Psoas muscle (tissue), 8 donors: ENCODE results near the gene WDR86. TPM values are rescaled to one million over a fixed set of nuclear protein-coding genes. Genes with fewer than 3 reads are reported as not detected.
A peak's percentile ranks its signal among the peaks of the same experiment; 100 is the strongest.

Experiments
- ATAC-seq, 4 donors: fragments of 200-7000 bp; cut with Tn5 transposase; one replicate each; pipeline ENCODE4 v1.9.1; 2020; ENCODE audit warnings: moderate library complexity in 3 of 4, mild to moderate bottlenecking in 2 of 4
- DNase-seq, 2 donors: peaks; one replicate each; pipeline ENCODE4 v3.0.0-alpha.2; 2020
- H3K27ac ChIP-seq: fragments of 200-600 bp; one replicate; pipeline ENCODE4 v1.8.0; 2022
- H3K27me3 ChIP-seq, 3 donors: fragments of 200-600 bp in 1 of 3; one replicate each; pipeline versions ENCODE4 v1.6.1 to v1.8.0; 2013 to 2022; ENCODE audit warnings: low read length in 2 of 3, mild to moderate bottlenecking in 2 of 3, moderate library complexity in 1 of 3; ENCODE audit not compliant: insufficient read depth in 3 of 3
- H3K36me3 ChIP-seq, 2 donors: fragments of 200-600 bp in 1 of 2; one replicate each; pipeline versions ENCODE4 v1.6.1 to v1.8.0; 2013 to 2022; ENCODE audit warnings: low read depth in 1 of 2, mild to moderate bottlenecking in 1 of 2, moderate library complexity in 1 of 2; ENCODE audit not compliant: insufficient read depth in 1 of 2
- H3K4me1 ChIP-seq: fragments of 200-600 bp; one replicate; pipeline ENCODE4 v1.8.0; 2022
- H3K4me3 ChIP-seq: fragments of 200-600 bp; one replicate; pipeline ENCODE4 v1.8.0; 2022; ENCODE audit warnings: mild to moderate bottlenecking
- H3K9me3 ChIP-seq: fragments of 200-600 bp; one replicate; pipeline ENCODE4 v1.8.0; 2022
- CTCF ChIP-seq: fragments of 200-600 bp; IDR thresholded peaks from one replicate; pipeline ENCODE4 v1.8.0; 2022; ENCODE audit warnings: antibody characterized with exemption
- WGBS, 3 donors: extraction: QIAGEN DNeasy Blood & Tissue Kit; methylation state at CpG; one replicate each; pipeline versions ENCODE4 v1.1.6 to v1.1.7; 2013; 5-methylcytosine and 5-hydroxymethylcytosine counted together
- intact Hi-C, 2 donors: fragments of 100-400 bp; cut with DNase I; formaldehyde crosslinking; loops; one replicate each; pipeline versions ENCODE4 v1.11.0 to v1.14.2; 2022
- polyA plus RNA-seq, 3 donors: library from polyadenylated mRNA; stranded (reverse); fragments of 200-250 nt; gene quantifications; one replicate each; pipeline ENCODE4 v1.2.3, GENCODE V29; 2013
- total RNA-seq, 4 donors: library from RNA; stranded (reverse); fragmentation: NEBNext Ultra II Directional in 2 of 4; extraction: Animal tissue kit (Norgen Biotek cat#: 25700) in 2 of 4; gene quantifications; one replicate each; pipeline versions ENCODE4 v1.2.1 to v1.2.4, GENCODE V29; 2021 to 2023
- donor health status: healthy with polysubstance abuse.
- donor health status: DM: no; HTN: no; CAD: no; lungs with moderate emphysema.
- donor health status: Bipolar disorder and iron deficiency.
- donor health status: healthy.
- donor health status: DM: yes; HTN: yes; CAD: no.
- donor health status: DM: no; HTN: no; CAD: no.
- donor health status: DM: no; HTN: no; CAD: no.
- donor health status: DM: yes; HTN: yes; CAD: no.

Gene WDR86
- total and polyA plus RNA-seq, 7 donors = 0.03 to 0.44 (median 0.29) TPM; not detected in 2

- no peaks in the 10 kb centered on the region for H3K4me1 ChIP-seq
- no peak overlapping the region for H3K27ac ChIP-seq
- no peak for DNase-seq
- peaks cover 6% of the 10 kb centered on the region for H3K9me3 ChIP-seq
- no peak for ATAC-seq
- WGBS, 3 donors = 74 to 79% (median 79%) methylated on average over 5 of the region's 5 CpGs
- H3K27me3 ChIP-seq = peaks cover 0 to 10% (median 4%) of the 10 kb centered on the region in 3 donors
- H3K36me3 ChIP-seq = no peaks in the 10 kb centered on the region
- intact Hi-C loops = no loop called here
- H3K4me3 ChIP-seq = no peak overlapping the region
- no peak for TF ChIP-seq CTCF
Measured at GRCh38 chr7:151423936-151424335, 14.1 kb upstream of the WDR86 start.

- no peak for TF ChIP-seq CTCF
- intact Hi-C loops = no loop called here
Measured at GRCh38 chr7:151423226-151423625, 13.4 kb upstream of the WDR86 start.

GRCh38 chr7:151422212-151422611 is 12.4 kb upstream of the WDR86 start:
- intact Hi-C loops = no loop called here
- no peak for TF ChIP-seq CTCF
- WGBS, 3 donors = 84 to 87% (median 85%) methylated on average over 5 of the region's 5 CpGs

More at GRCh38 chr7:151423226-151423625, 13.4 kb upstream of the WDR86 start:
- ATAC-seq = no peak
- 72 to 79% (median 73%) methylated on average over 7 of the region's 7 CpGs for WGBS, 3 donors
- H3K4me3 ChIP-seq = no peak overlapping the region
- peaks cover 6% of the 10 kb centered on the region for H3K9me3 ChIP-seq
- H3K27me3 ChIP-seq = peaks cover 0 to 10% (median 4%) of the 10 kb centered on the region in 3 donors
- H3K36me3 ChIP-seq = no peaks in the 10 kb centered on the region
- no peak overlapping the region for H3K27ac ChIP-seq
- H3K4me1 ChIP-seq = no peaks in the 10 kb centered on the region
- DNase-seq = no peak

GRCh38 chr7:151420144-151420543 is 10.3 kb upstream of the WDR86 start:
- Histone ChIP-seq H3K4me3 (no peak overlapping the region), H3K36me3 (no peaks in the 10 kb centered on the region), H3K27ac (no peak overlapping the region), H3K9me3 (peaks cover 6% of the 10 kb centered on the region), H3K4me1 (no peaks in the 10 kb centered on the region), H3K27me3 (peaks cover 0 to 3% (median 0%) of the 10 kb centered on the region in 3 donors)
- WGBS, 3 donors = 43 to 54% (median 52%) methylated on average over 5 of the region's 5 CpGs
- no peak for TF ChIP-seq CTCF
- DNase-seq = no peak
- intact Hi-C loops = no loop called here
- ATAC-seq = no peak

More at GRCh38 chr7:151422212-151422611, 12.4 kb upstream of the WDR86 start:
- no peak overlapping the region for H3K27ac ChIP-seq
- DNase-seq = no peak
- H3K27me3 ChIP-seq = peaks cover 0 to 7% (median 4%) of the 10 kb centered on the region in 3 donors
- ATAC-seq = no peak
- no peak overlapping the region for H3K4me3 ChIP-seq
- H3K4me1 ChIP-seq = no peaks in the 10 kb centered on the region
- peaks cover 6% of the 10 kb centered on the region for H3K9me3 ChIP-seq
- no peaks in the 10 kb centered on the region for H3K36me3 ChIP-seq

GRCh38 chr7:151416941-151417315 is 7.1 kb upstream of the WDR86 start:
- Histone ChIP-seq H3K4me3 (no peak overlapping the region), H3K36me3 (no peaks in the 10 kb centered on the region), H3K27me3 (peaks cover 0 to 15% (median 5%) of the 10 kb centered on the region in 3 donors), H3K4me1 (no peaks in the 10 kb centered on the region), H3K27ac (no peak overlapping the region), H3K9me3 (peaks cover 6% of the 10 kb centered on the region)
- DNase-seq (no peak), ATAC-seq (peak in 3 of 4 donors; percentile 25 to 40 (median 27))
- 42 to 45% (median 44%) methylated on average over 11 of the region's 11 CpGs for WGBS, 3 donors
- intact Hi-C loops = no loop called here
- TF ChIP-seq CTCF = no peak
